Psoas muscle (tissue), 8 donors: ENCODE data around the gene MAP3K9. TPM values are rescaled to one million over a fixed set of nuclear protein-coding genes. Genes with fewer than 3 reads are reported as not detected.

Experiments used
- ATAC-seq, 4 donors: fragments of 200-7000 bp; cut with Tn5 transposase; one replicate each; pipeline ENCODE4 v1.9.1; 2020; ENCODE audit warnings: moderate library complexity in 3 of 4, mild to moderate bottlenecking in 2 of 4
- DNase-seq, 2 donors: peaks; one replicate each; pipeline ENCODE4 v3.0.0-alpha.2; 2020
- H3K27ac ChIP-seq: fragments of 200-600 bp; one replicate; pipeline ENCODE4 v1.8.0; 2022
- H3K27me3 ChIP-seq, 3 donors: fragments of 200-600 bp in 1 of 3; one replicate each; pipeline versions ENCODE4 v1.6.1 to v1.8.0; 2013 to 2022; ENCODE audit warnings: low read length in 2 of 3, mild to moderate bottlenecking in 2 of 3, moderate library complexity in 1 of 3; ENCODE audit not compliant: insufficient read depth in 3 of 3
- H3K36me3 ChIP-seq, 2 donors: fragments of 200-600 bp in 1 of 2; one replicate each; pipeline versions ENCODE4 v1.6.1 to v1.8.0; 2013 to 2022; ENCODE audit warnings: low read depth in 1 of 2, mild to moderate bottlenecking in 1 of 2, moderate library complexity in 1 of 2; ENCODE audit not compliant: insufficient read depth in 1 of 2
- H3K4me1 ChIP-seq: fragments of 200-600 bp; one replicate; pipeline ENCODE4 v1.8.0; 2022
- H3K4me3 ChIP-seq: fragments of 200-600 bp; one replicate; pipeline ENCODE4 v1.8.0; 2022; ENCODE audit warnings: mild to moderate bottlenecking
- H3K9me3 ChIP-seq: fragments of 200-600 bp; one replicate; pipeline ENCODE4 v1.8.0; 2022
- WGBS, 3 donors: extraction: QIAGEN DNeasy Blood & Tissue Kit; methylation state at CpG; one replicate each; pipeline versions ENCODE4 v1.1.6 to v1.1.7; 2013; 5-methylcytosine and 5-hydroxymethylcytosine counted together
- intact Hi-C, 2 donors: fragments of 100-400 bp; cut with DNase I; formaldehyde crosslinking; loops; one replicate each; pipeline versions ENCODE4 v1.11.0 to v1.14.2; 2022
- polyA plus RNA-seq, 3 donors: library from polyadenylated mRNA; stranded (reverse); fragments of 200-250 nt; gene quantifications; one replicate each; pipeline ENCODE4 v1.2.3, GENCODE V29; 2013
- total RNA-seq, 4 donors: library from RNA; stranded (reverse); fragmentation: NEBNext Ultra II Directional in 2 of 4; extraction: Animal tissue kit (Norgen Biotek cat#: 25700) in 2 of 4; gene quantifications; one replicate each; pipeline versions ENCODE4 v1.2.1 to v1.2.4, GENCODE V29; 2021 to 2023
- TF ChIP-seq, protein P1 (sequence below): fragments of 200-600 bp; IDR thresholded peaks from one replicate; pipeline ENCODE4 v1.8.0; 2022; ENCODE audit warnings: antibody characterized with exemption
- donor health status: healthy with polysubstance abuse.
- donor health status: DM: no; HTN: no; CAD: no; lungs with moderate emphysema.
- donor health status: Bipolar disorder and iron deficiency.
- donor health status: healthy.
- donor health status: DM: yes; HTN: yes; CAD: no.
- donor health status: DM: no; HTN: no; CAD: no.
- donor health status: DM: no; HTN: no; CAD: no.
- donor health status: DM: yes; HTN: yes; CAD: no.

The MAP3K9 gene
- total and polyA plus RNA-seq, 7 donors: 0.44 to 4.3 (median 2.1) TPM

DNA sequence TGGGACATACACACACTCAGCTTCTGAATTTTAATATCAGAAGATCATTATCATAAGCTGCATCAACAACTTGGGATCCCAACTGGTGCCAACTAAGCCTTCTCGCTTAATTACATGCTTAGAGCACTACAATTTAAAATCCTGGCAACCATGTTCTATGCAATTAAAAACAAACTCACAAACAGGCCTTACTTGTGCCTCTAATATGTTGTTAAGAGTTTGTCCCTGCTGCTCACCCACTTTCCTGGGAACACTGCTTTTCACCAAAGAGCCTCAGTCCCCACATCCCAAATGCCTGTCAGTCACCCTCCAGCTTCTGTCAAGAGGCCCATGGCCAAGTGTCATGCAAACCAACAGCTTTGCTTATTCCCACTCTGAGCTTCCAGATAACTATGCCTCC lies 97.9 kb downstream of the MAP3K9 start:
- H3K27me3 ChIP-seq: peaks cover 0 to 2% (median 0%) of the 10 kb centered on the region in 3 donors
- WGBS, 3 donors: 79 to 89% (median 85%) methylated on average over 1 of the region's 1 CpG
- no peaks in the 10 kb centered on the region for H3K9me3 ChIP-seq
- H3K36me3 ChIP-seq: no peaks in the 10 kb centered on the region
- H3K4me3 ChIP-seq: no peak overlapping the region
- no peak for ATAC-seq
- TF ChIP-seq, protein P1, sequence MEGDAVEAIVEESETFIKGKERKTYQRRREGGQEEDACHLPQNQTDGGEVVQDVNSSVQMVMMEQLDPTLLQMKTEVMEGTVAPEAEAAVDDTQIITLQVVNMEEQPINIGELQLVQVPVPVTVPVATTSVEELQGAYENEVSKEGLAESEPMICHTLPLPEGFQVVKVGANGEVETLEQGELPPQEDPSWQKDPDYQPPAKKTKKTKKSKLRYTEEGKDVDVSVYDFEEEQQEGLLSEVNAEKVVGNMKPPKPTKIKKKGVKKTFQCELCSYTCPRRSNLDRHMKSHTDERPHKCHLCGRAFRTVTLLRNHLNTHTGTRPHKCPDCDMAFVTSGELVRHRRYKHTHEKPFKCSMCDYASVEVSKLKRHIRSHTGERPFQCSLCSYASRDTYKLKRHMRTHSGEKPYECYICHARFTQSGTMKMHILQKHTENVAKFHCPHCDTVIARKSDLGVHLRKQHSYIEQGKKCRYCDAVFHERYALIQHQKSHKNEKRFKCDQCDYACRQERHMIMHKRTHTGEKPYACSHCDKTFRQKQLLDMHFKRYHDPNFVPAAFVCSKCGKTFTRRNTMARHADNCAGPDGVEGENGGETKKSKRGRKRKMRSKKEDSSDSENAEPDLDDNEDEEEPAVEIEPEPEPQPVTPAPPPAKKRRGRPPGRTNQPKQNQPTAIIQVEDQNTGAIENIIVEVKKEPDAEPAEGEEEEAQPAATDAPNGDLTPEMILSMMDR: no peak
- intact Hi-C loops: loop anchor here (5.0 kb wide), 3 partner anchors 74 to 109 kb away; partner anchors contain the start of gene MED6 (in 1 of the 2)
- no peak for DNase-seq
- no peaks in the 10 kb centered on the region for H3K4me1 ChIP-seq
- H3K27ac ChIP-seq: no peak overlapping the region

DNA sequence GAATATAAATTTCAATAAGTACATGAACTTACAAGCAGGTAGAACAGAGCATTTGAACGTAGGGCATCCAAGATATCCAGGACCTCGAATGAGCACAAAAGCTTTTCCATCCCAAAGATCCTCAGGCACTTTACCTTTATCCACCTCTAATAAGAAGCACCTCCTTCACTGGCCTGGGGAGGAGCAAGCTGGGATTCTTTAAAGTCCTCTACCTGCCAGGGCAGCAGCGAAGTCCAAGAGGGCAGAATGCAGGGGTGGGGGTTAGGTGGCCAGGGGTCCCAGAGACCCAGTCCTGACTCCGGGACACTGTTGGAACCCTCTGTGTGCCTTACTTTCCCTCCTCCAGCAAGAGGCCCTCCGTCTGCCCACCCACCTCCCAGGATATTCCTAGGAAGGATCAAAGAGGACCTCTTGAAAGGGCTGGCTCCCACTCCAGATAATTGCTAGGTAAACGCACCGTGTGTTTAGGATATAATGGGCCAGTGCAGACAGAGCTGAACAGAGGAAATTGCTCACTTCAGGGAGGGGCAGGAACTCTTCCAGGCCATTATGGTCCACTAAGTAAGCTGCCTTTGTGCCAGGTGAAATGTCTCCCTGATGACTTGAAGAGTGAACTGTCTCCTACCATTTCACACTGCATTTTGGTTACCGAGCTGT lies 99.5 kb downstream of the MAP3K9 start:
- Histone ChIP-seq H3K9me3 (no peaks in the 10 kb centered on the region), H3K4me3 (no peak overlapping the region), H3K4me1 (no peaks in the 10 kb centered on the region), H3K27me3 (peaks cover 0 to 2% (median 0%) of the 10 kb centered on the region in 3 donors), H3K36me3 (no peaks in the 10 kb centered on the region), H3K27ac (no peak overlapping the region)
- intact Hi-C loops: loop anchor here (5.0 kb wide), 3 partner anchors 73 to 108 kb away; partner anchors contain the start of gene MED6 (in 1 of the 2)
- DNase-seq (no peak), ATAC-seq (no peak)
- WGBS, 3 donors: 58 to 61% (median 58%) methylated on average over 8 of the region's 8 CpGs
- TF ChIP-seq, protein P1: no peak

DNA sequence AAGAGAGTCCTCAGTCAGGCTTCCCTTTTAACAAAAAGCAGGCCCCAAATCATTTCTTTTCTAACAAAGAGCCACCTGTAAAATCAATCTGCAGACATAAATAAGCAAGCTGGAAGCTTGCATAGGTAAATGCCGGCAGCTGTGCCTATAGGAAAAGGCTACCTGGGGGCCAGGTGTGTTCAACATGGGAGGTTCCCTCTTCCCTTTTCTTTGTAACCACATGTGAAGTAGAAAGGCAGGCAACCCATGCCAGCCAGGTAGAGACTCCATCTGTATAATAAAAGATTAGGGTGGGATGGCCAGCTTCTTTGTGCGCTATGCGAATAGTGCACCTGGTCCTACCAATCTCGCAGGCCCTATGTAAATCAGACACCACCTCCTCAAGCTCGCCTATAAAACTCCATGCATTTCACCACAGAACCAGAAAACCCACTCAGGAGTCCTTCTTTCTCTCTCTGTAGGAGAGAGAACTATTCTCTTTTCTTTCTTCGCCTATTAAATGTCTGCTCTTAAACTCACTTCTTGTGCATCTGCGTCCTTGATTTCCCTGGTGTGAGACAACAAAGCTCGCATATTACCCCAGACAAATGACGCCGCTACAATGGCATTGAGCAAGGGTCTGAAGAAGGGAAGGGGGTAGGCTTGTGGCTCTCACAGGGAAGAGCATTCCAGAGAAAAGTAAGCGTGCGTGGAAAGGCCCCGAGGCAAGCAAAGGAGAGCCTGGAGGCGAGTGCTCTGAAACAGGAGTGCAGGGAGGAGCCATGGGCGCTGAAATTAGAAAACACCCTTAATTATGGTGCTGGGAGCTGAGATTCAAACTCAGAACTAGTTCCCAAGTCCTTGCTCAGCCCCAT lies 100.4 kb downstream of the MAP3K9 start:
- TF ChIP-seq, protein P1: no peak
- intact Hi-C loops: no loop called here
- ATAC-seq (no peak), DNase-seq (no peak)
- no peaks in the 10 kb centered on the region for H3K4me1 ChIP-seq
- no peaks in the 10 kb centered on the region for H3K36me3 ChIP-seq
- H3K4me3 ChIP-seq: no peak overlapping the region
- 70 to 76% (median 74%) methylated on average over 15 of the region's 15 CpGs for WGBS, 3 donors
- peaks cover 0 to 3% (median 2%) of the 10 kb centered on the region in 3 donors for H3K27me3 ChIP-seq
- no peak overlapping the region for H3K27ac ChIP-seq
- no peaks in the 10 kb centered on the region for H3K9me3 ChIP-seq

DNA sequence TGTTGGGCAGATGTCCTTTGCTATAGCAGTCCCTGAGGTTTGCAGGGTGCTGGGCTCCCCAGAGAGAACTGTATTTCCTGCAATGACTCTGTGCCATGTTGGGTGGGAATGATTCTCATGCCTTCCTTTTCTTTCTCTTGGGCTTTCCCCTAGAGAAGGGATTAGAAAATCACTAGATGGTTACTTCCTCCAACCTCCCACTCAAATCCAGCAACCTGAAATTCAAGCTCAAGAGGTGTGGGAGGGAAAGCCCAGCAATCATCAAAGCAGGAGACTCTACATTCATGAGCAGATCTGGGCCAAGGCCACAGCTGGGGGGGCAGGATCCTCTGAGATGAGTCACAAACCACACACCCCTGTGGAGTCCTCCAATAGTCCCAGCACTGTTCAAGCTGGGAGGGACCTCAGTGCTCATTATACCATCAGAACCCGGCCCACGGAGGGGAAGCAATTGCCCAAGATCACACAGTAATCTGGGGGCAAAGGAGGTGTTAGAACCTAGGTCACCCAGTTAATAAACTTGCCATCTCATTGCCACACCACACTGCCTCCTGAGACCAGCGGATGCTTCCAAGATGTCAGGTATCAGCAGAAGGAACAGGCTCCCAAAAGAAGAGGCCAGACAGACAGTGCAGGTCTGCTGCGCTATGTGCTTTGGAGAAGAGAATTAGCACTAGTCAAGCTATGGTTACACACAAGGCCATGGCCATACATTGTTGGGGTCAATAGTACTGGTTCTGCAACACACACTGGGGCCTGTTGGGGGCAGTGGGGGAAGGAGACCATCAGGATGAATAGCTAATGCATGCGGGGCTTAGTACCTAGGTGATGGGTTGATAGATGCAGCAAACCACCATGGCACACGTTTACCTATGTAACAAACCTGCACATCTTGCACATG lies 101.9 kb downstream of the MAP3K9 start:
- Histone ChIP-seq H3K27me3 (peaks cover 0 to 7% (median 2%) of the 10 kb centered on the region in 3 donors), H3K4me1 (no peaks in the 10 kb centered on the region), H3K4me3 (no peak overlapping the region), H3K27ac (no peak overlapping the region), H3K36me3 (no peaks in the 10 kb centered on the region), H3K9me3 (no peaks in the 10 kb centered on the region)
- intact Hi-C loops: no loop called here
- DNase-seq: no peak
- no peak for ATAC-seq
- TF ChIP-seq, protein P1: no peak
- WGBS, 3 donors: 80 to 85% (median 83%) methylated on average over 6 of the region's 6 CpGs
